ES-I3 (cell line): ENCODE results near the gene ITGA11.

Source experiments
- H3K36me3 ChIP-seq: 2 replicates; pipeline ENCODE4 v1.6.1; 2013; ENCODE audit warnings: mild to moderate bottlenecking, low read length, control low read depth, moderate library complexity; ENCODE audit not compliant: insufficient read depth
- H3K4me1 ChIP-seq: 2 replicates; pipeline ENCODE4 v1.6.1; 2013; ENCODE audit warnings: mild to moderate bottlenecking, control low read depth, low read length; ENCODE audit not compliant: insufficient read depth
- H3K9ac ChIP-seq: 2 replicates; pipeline ENCODE4 v1.6.1; 2013; ENCODE audit warnings: low read depth, mild to moderate bottlenecking, low read length, moderate library complexity
- H3K9me3 ChIP-seq: 2 replicates; pipeline ENCODE4 v1.6.1; 2013; ENCODE audit warnings: mild to moderate bottlenecking, low read length, moderate library complexity; ENCODE audit not compliant: control insufficient read depth, insufficient read depth

ITGA11 gene

GRCh38 chr15:68261241-68261640, 170.7 kb downstream of the ITGA11 start:
- H3K9me3 ChIP-seq, result no peaks in the 10 kb centered on the region
- H3K9ac ChIP-seq, result no peak overlapping the region
- peaks cover 32% of the 10 kb centered on the region for H3K4me1 ChIP-seq
- H3K36me3 ChIP-seq, result no peaks in the 10 kb centered on the region

- Histone ChIP-seq H3K9me3 (no peaks in the 10 kb centered on the region), H3K36me3 (no peaks in the 10 kb centered on the region), H3K4me1 (peaks cover 24% of the 10 kb centered on the region), H3K9ac (no peak overlapping the region)
Observed at GRCh38 chr15:68259883-68260282, 172.1 kb downstream of the ITGA11 start.

DNA sequence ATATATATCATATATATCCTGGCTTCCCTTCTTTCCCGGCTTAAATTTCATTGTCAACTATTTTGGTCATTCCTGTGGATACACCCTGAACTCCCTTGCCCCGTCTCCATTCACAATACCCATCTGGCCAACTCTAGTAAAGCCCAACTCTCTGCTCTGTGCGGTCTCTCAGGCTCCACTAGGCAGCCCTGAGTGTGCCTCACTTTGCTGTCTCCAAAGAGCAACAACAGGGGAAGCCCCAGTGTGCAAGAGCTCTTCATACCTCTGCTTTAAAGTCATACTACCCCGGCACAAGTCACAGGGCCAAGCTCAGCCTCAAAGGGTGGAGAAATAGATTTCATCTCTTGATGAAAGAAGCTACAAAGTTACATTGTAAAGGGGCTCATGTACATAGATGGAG, 173.3 kb downstream of the ITGA11 start:
- no peaks in the 10 kb centered on the region for H3K36me3 ChIP-seq
- H3K9ac ChIP-seq, result no peak overlapping the region
- peaks cover 15% of the 10 kb centered on the region for H3K4me1 ChIP-seq
- no peaks in the 10 kb centered on the region for H3K9me3 ChIP-seq

DNA sequence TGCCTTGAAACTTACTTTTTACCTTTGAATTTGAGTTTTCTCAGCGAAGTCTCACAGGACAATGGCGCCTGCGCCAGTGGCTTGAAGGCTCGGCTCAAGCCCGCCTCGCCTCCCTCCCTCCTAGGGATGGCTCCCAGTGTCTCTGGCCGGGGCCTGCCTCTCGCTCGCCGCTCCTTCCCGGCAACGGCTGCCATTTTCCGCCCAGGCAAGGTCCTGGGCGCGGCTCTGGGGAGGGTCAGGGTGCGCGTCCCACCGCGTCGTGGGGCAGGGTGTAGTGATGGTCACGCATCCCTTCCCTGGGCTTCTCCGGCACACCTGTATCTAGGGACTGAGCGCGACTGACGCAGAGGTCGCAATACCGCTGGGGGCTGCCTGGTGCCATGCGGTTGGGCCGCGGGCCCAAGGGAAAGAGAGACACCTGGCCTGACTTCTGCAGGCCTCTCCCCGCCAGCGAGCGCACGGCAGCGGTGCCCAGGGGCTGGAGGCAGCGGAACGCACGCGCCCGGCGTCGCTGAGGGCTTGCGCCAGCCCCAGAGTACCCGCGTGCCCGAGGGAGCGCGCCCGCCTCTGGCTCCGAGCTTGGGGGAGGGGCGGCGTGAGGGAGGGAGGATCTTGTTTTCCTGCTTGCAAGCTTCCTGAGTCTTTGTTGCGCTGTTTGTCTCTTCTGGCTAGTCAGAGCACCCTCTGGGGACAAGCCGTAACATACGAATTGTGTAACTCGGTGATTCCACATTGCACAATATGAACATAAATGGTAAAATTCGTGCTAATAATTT, 175.1 kb downstream of the ITGA11 start:
- Histone ChIP-seq H3K4me1 (peaks cover 5% of the 10 kb centered on the region), H3K9ac (peak overlapping the region; percentile 95), H3K9me3 (no peaks in the 10 kb centered on the region), H3K36me3 (no peaks in the 10 kb centered on the region)

GRCh38 chr15:68252925-68253534, 178.9 kb downstream of the ITGA11 start:
- Histone ChIP-seq H3K36me3 (no peaks in the 10 kb centered on the region), H3K9ac (no peak overlapping the region), H3K4me1 (no peaks in the 10 kb centered on the region), H3K9me3 (no peaks in the 10 kb centered on the region)

- H3K9ac ChIP-seq, result no peak overlapping the region
- H3K36me3 ChIP-seq, result no peaks in the 10 kb centered on the region
- H3K4me1 ChIP-seq, result no peaks in the 10 kb centered on the region
- H3K9me3 ChIP-seq, result no peaks in the 10 kb centered on the region; the same call in 1 of the 2 replicates
Observed at GRCh38 chr15:68249058-68249713, 182.8 kb downstream of the ITGA11 start.
